GM12878 (cell line): ENCODE data around the gene TINCR.

Source experiments
- CEBPB ChIP-seq, 2 experiments: fragments of 150-350 bp in 1 of 2; IDR thresholded peaks; 2 replicates each; pipeline ENCODE4 v1.6.1; 2012 to 2014; ENCODE audit warnings: low read depth in 2 of 2, low read length in 2 of 2, borderline replicate concordance in 1 of 2, inconsistent platforms in 1 of 2
- CTCF ChIP-seq, 3 experiments: IDR thresholded peaks in 2 of 3; conservative IDR thresholded peaks in 1 of 3; 2 replicates each; pipeline ENCODE4 v1.5.1; 2011; ENCODE audit warnings: low read depth in 3 of 3, low read length in 3 of 3, mild to moderate bottlenecking in 3 of 3, control low read depth in 2 of 3, moderate library complexity in 2 of 3, inconsistent platforms in 1 of 3, mixed read lengths in 1 of 3; ENCODE audit not compliant: control insufficient read depth in 2 of 3, insufficient read depth in 1 of 3; ENCODE audit errors: extremely low read depth in 1 of 3
- ETV6 ChIP-seq, 2 experiments: fragments of 450-650 bp in 1 of 2; IDR thresholded peaks in 1 of 2; conservative IDR thresholded peaks in 1 of 2; 2 replicates each; pipeline ENCODE4 v1.6.1; 2014; ENCODE audit warnings: antibody characterized with exemption in 1 of 2, borderline replicate concordance in 1 of 2, low read depth in 1 of 2, mild to moderate bottlenecking in 1 of 2, moderate library complexity in 1 of 2
- EZH2 ChIP-seq: IDR thresholded peaks from 2 replicates; pipeline ENCODE4 v1.6.1; 2012; ENCODE audit warnings: low read depth, mild to moderate bottlenecking, control low read depth, inconsistent platforms, low read length, borderline replicate concordance; ENCODE audit not compliant: control insufficient read depth
- FOS ChIP-seq: IDR thresholded peaks from 3 replicates; pipeline ENCODE4 v1.6.1; 2011; ENCODE audit warnings: borderline replicate concordance; ENCODE audit not compliant: insufficient read length; ENCODE audit errors: extremely low read depth
- NFXL1 ChIP-seq: fragments of 450-650 bp; IDR thresholded peaks from 2 replicates; pipeline ENCODE4 v1.6.1; 2017; ENCODE audit warnings: antibody characterized with exemption, mild to moderate bottlenecking, borderline replicate concordance
- POLR2A ChIP-seq: IDR thresholded peaks from 2 replicates; pipeline ENCODE4 v1.6.1; 2011; ENCODE audit warnings: low read depth, mild to moderate bottlenecking, low read length
- POLR2AphosphoS5 ChIP-seq: IDR thresholded peaks from 2 replicates; pipeline ENCODE4 v1.6.1; 2011; ENCODE audit warnings: mild to moderate bottlenecking, low read length, inconsistent platforms
- RAD21 ChIP-seq: IDR thresholded peaks from 2 replicates; pipeline ENCODE4 v1.6.1; 2011; ENCODE audit warnings: mild to moderate bottlenecking, low read depth, low read length, moderate library complexity; ENCODE audit not compliant: insufficient read depth
- USF1 ChIP-seq: IDR thresholded peaks from 2 replicates; pipeline ENCODE4 v1.6.1; 2011; ENCODE audit warnings: borderline replicate concordance, low read depth, mild to moderate bottlenecking, moderate library complexity, mixed read lengths, low read length; ENCODE audit not compliant: insufficient read depth; ENCODE audit errors: extremely low read length

GRCh38 chr19:5585461-5586299, 17.9 kb upstream of the TINCR start:
- TF ChIP-seq EZH2 = no peak
- TF ChIP-seq CTCF (IDR thresholded peaks at IDR 0.05 in 2 of 3, conservative IDR thresholded peaks at IDR 0.05 in 1 of 3; ENCODE audit: control insufficient read depth in 2 of 3, extremely low read depth in 1 of 3, insufficient read depth in 1 of 3, low read depth in 3 of 3, low read length in 3 of 3) = no peak
- TF ChIP-seq ETV6 (conservative IDR thresholded peaks at IDR 0.05 in 1 of 2, IDR thresholded peaks at IDR 0.05 in 1 of 2; ENCODE audit: borderline replicate concordance in 1 of 2, low read depth in 1 of 2) = no peak
- no peak for TF ChIP-seq FOS
- no peak for TF ChIP-seq NFXL1
- no peak for TF ChIP-seq RAD21
- no peak for TF ChIP-seq CEBPB (IDR thresholded peaks at IDR 0.05; ENCODE audit: borderline replicate concordance in 1 of 2, low read depth in 2 of 2, low read length in 2 of 2)
- TF ChIP-seq POLR2AphosphoS5 = peak; percentile 17; the same call in 1 of the 2 replicates
- no peak for TF ChIP-seq USF1
- TF ChIP-seq POLR2A = peak; percentile 27
